ENCODE data around the gene FOXN4. TPM values are rescaled to one million over a fixed set of nuclear protein-coding genes. Genes with fewer than 3 reads are reported as not detected.
A peak's percentile ranks its signal among the peaks of the same experiment; 100 is the strongest.

Gene FOXN4
- not detected for total RNA-seq

- Mint-ChIP-seq H3K9me3 (ENCODE audit: low read depth) (no peaks in the 10 kb centered on the region), H3K27me3 (peaks cover 82% of the 10 kb centered on the region), H3K27ac (no peak within 1 kb of the TSS), H3K4me1 (peaks cover 11% of the 10 kb centered on the region), H3K4me3 (peak within 1 kb of the TSS; percentile 61), H3K36me3 (no peaks in the 10 kb centered on the region)
- no peak for ATAC-seq
- CTCF ChIA-PET, result no interaction called here
- DNase-seq, result no peak
These were observed at the start of gene FOXN4 for GRCh38 chr12:109308534-109309380. TSS of gene FOXN4 (minus strand) at chr12:109309284. CDS start at chr12:109308321, 963 bp downstream.

- H3K27me3 Mint-ChIP-seq, result peaks cover 47% of the 10 kb centered on the region
- H3K4me1 Mint-ChIP-seq, result peaks cover 28% of the 10 kb centered on the region
- no peaks in the 10 kb centered on the region for H3K9me3 Mint-ChIP-seq (ENCODE audit: low read depth)
- H3K4me3 Mint-ChIP-seq, result peak overlapping the region; percentile 55
- DNase-seq (peak; percentile 47), ATAC-seq (peak; percentile 99)
- no peaks in the 10 kb centered on the region for H3K36me3 Mint-ChIP-seq
- peak overlapping the region; percentile 64 for H3K27ac Mint-ChIP-seq
- CTCF ChIA-PET, result no interaction called here
These were observed 49.2 kb upstream of the FOXN4 start for GRCh38 chr12:109358154-109358869.

- no peaks in the 10 kb centered on the region for H3K36me3 Mint-ChIP-seq
- no peaks in the 10 kb centered on the region for H3K9me3 Mint-ChIP-seq (ENCODE audit: low read depth)
- peaks cover 55% of the 10 kb centered on the region for H3K27me3 Mint-ChIP-seq
- CTCF ChIA-PET, result interaction anchor here (1.1 to 1.2 kb wide), 2 partner anchors 10 to 37 kb away, joined by 3 read pairs; no protein-coding TSS in a partner anchor
- no peak for DNase-seq
- H3K4me1 Mint-ChIP-seq, result peaks cover 28% of the 10 kb centered on the region
- no peak overlapping the region for H3K27ac Mint-ChIP-seq
- ATAC-seq, result no peak
- H3K4me3 Mint-ChIP-seq, result no peak overlapping the region
These were observed 47.9 kb upstream of the FOXN4 start for GRCh38 chr12:109357032-109357431.

GRCh38 chr12:109356577-109356976 lies 47.5 kb upstream of the FOXN4 start:
- H3K4me3 Mint-ChIP-seq, result no peak overlapping the region
- H3K36me3 Mint-ChIP-seq, result no peaks in the 10 kb centered on the region
- no peak overlapping the region for H3K27ac Mint-ChIP-seq
- peaks cover 54% of the 10 kb centered on the region for H3K27me3 Mint-ChIP-seq
- ATAC-seq, result no peak
- H3K9me3 Mint-ChIP-seq (ENCODE audit: low read depth), result no peaks in the 10 kb centered on the region
- H3K4me1 Mint-ChIP-seq, result peaks cover 28% of the 10 kb centered on the region
- CTCF ChIA-PET, result interaction anchor here (1.1 to 1.2 kb wide), 2 partner anchors 9 to 37 kb away, joined by 3 read pairs; no protein-coding TSS in a partner anchor
- no peak for DNase-seq

GRCh38 chr12:109352184-109352583 lies 43.1 kb upstream of the FOXN4 start:
- Mint-ChIP-seq H3K27me3 (peaks cover 53% of the 10 kb centered on the region), H3K36me3 (no peaks in the 10 kb centered on the region), H3K4me1 (peaks cover 9% of the 10 kb centered on the region), H3K9me3 (ENCODE audit: low read depth) (no peaks in the 10 kb centered on the region), H3K4me3 (no peak overlapping the region), H3K27ac (no peak overlapping the region)
- ATAC-seq (no peak), DNase-seq (no peak)
- CTCF ChIA-PET, result no interaction called here

GRCh38 chr12:109347589-109347988 lies 38.5 kb upstream of the FOXN4 start, which contains the start of gene MYO1H:
TSS of gene MYO1H (plus strand) at chr12:109347900. CDS start at chr12:109347961, 61 bp downstream.
- CTCF ChIA-PET, result interaction anchor here (0.6 to 2.1 kb wide), 7 partner anchors 9 to 83 kb away, joined by 3 to 8 read pairs (median 3); no protein-coding TSS in a partner anchor
- no peaks in the 10 kb centered on the region for H3K4me1 Mint-ChIP-seq
- no peaks in the 10 kb centered on the region for H3K36me3 Mint-ChIP-seq
- no peaks in the 10 kb centered on the region for H3K9me3 Mint-ChIP-seq (ENCODE audit: low read depth)
- peaks cover 49% of the 10 kb centered on the region for H3K27me3 Mint-ChIP-seq
- ATAC-seq, result no peak
- DNase-seq, result no peak
- no peak within 1 kb of the TSS for H3K4me3 Mint-ChIP-seq
- no peak within 1 kb of the TSS for H3K27ac Mint-ChIP-seq

GRCh38 chr12:109346920-109347319 lies 37.8 kb upstream of the FOXN4 start:
- Mint-ChIP-seq H3K27ac (no peak overlapping the region), H3K4me3 (no peak overlapping the region), H3K36me3 (no peaks in the 10 kb centered on the region), H3K27me3 (peaks cover 45% of the 10 kb centered on the region), H3K4me1 (no peaks in the 10 kb centered on the region), H3K9me3 (ENCODE audit: low read depth) (no peaks in the 10 kb centered on the region)
- ATAC-seq, result no peak
- CTCF ChIA-PET, result interaction anchor here (0.6 to 1.5 kb wide), 5 partner anchors 9 to 83 kb away, joined by 3 to 5 read pairs (median 3); no protein-coding TSS in a partner anchor
- peak; percentile 42 for DNase-seq

GRCh38 chr12:109345428-109345827 lies 36.3 kb upstream of the FOXN4 start:
- CTCF ChIA-PET, result no interaction called here
- no peak overlapping the region for H3K27ac Mint-ChIP-seq
- no peaks in the 10 kb centered on the region for H3K36me3 Mint-ChIP-seq
- no peaks in the 10 kb centered on the region for H3K4me1 Mint-ChIP-seq
- H3K27me3 Mint-ChIP-seq, result peaks cover 36% of the 10 kb centered on the region
- H3K4me3 Mint-ChIP-seq, result no peak overlapping the region
- ATAC-seq (no peak), DNase-seq (no peak)
- no peaks in the 10 kb centered on the region for H3K9me3 Mint-ChIP-seq (ENCODE audit: low read depth)

GRCh38 chr12:109343677-109344076 lies 34.6 kb upstream of the FOXN4 start:
- H3K4me1 Mint-ChIP-seq, result no peaks in the 10 kb centered on the region
- no peak for ATAC-seq
- CTCF ChIA-PET, result no interaction called here

GRCh38 chr12:109336593-109336992 lies 27.5 kb upstream of the FOXN4 start:
- no peak overlapping the region for H3K4me3 Mint-ChIP-seq
- ATAC-seq (no peak), DNase-seq (no peak)
- CTCF ChIA-PET, result no interaction called here
- H3K27me3 Mint-ChIP-seq, result peaks cover 31% of the 10 kb centered on the region
- H3K27ac Mint-ChIP-seq, result no peak overlapping the region
- H3K9me3 Mint-ChIP-seq (ENCODE audit: low read depth), result no peaks in the 10 kb centered on the region
- H3K36me3 Mint-ChIP-seq, result no peaks in the 10 kb centered on the region
- H3K4me1 Mint-ChIP-seq, result no peaks in the 10 kb centered on the region

More at GRCh38 chr12:109343677-109344076, 34.6 kb upstream of the FOXN4 start:
- Mint-ChIP-seq H3K4me3 (no peak overlapping the region), H3K27me3 (peaks cover 40% of the 10 kb centered on the region), H3K27ac (no peak overlapping the region), H3K36me3 (no peaks in the 10 kb centered on the region), H3K9me3 (ENCODE audit: low read depth) (no peaks in the 10 kb centered on the region)
- no peak for DNase-seq

- no peak overlapping the region for H3K4me3 Mint-ChIP-seq
- H3K27me3 Mint-ChIP-seq, result peaks cover 30% of the 10 kb centered on the region
- no peaks in the 10 kb centered on the region for H3K36me3 Mint-ChIP-seq
- H3K9me3 Mint-ChIP-seq (ENCODE audit: low read depth), result no peaks in the 10 kb centered on the region
- ATAC-seq, result no peak
- no peak for DNase-seq
- no peak overlapping the region for H3K27ac Mint-ChIP-seq
- CTCF ChIA-PET, result no interaction called here
- H3K4me1 Mint-ChIP-seq, result peaks cover 3% of the 10 kb centered on the region
These were observed 25.8 kb upstream of the FOXN4 start for GRCh38 chr12:109334887-109335286.

GRCh38 chr12:109331301-109331952 lies 22.3 kb upstream of the FOXN4 start:
- Mint-ChIP-seq H3K4me1 (peaks cover 3% of the 10 kb centered on the region), H3K36me3 (no peaks in the 10 kb centered on the region), H3K9me3 (ENCODE audit: low read depth) (no peaks in the 10 kb centered on the region), H3K27ac (no peak overlapping the region), H3K27me3 (peaks cover 34% of the 10 kb centered on the region), H3K4me3 (no peak overlapping the region)
- no peak for DNase-seq
- CTCF ChIA-PET, result no interaction called here
- ATAC-seq, result no peak

Measured in activated CD8-positive, alpha-beta memory T cell treated with anti-CD3 and anti-CD28 coated beads, Interleukin-2, amount 10 ng/mL, durations not matched to agents 7 days and 5 days (primary cell).